Measurements from ENCODE around the gene LOC101059915.

The LOC101059915 gene

GRCh38 chrX:71667328-71668247, at the start of gene LOC101059915:
Gene LOC101059915, plus strand, starts transcription at chrX:71667546.
- no peak for DNase-seq (ENCODE audit: low read depth, low spot score)
- no peak within 1 kb of the TSS for H3K27ac ChIP-seq

GRCh38 chrX:71617742-71618141, 49.6 kb upstream of the LOC101059915 start:
- DNase-seq (ENCODE audit: low read depth, low spot score), result no peak
- H3K27ac ChIP-seq, result no peak overlapping the region

- no peak for DNase-seq (ENCODE audit: low read depth, low spot score)
- H3K27ac ChIP-seq, result no peak within 1 kb of the TSS
Measured at GRCh38 chrX:71618303-71618721, 49.0 kb upstream of the LOC101059915 start, which contains the start of gene CXCR3. Gene CXCR3, minus strand, starts transcription at chrX:71618511. Its CDS starts 62 bp downstream, at chrX:71618449.

GRCh38 chrX:71618787-71619186, 48.6 kb upstream of the LOC101059915 start:
- H3K27ac ChIP-seq, result no peak overlapping the region
- DNase-seq (ENCODE audit: low read depth, low spot score), result no peak

- no peak overlapping the region for H3K27ac ChIP-seq
- no peak for DNase-seq (ENCODE audit: low read depth, low spot score)
Measured at GRCh38 chrX:71619193-71619592, 48.2 kb upstream of the LOC101059915 start.

GRCh38 chrX:71619986-71620385, 47.4 kb upstream of the LOC101059915 start:
- no peak overlapping the region for H3K27ac ChIP-seq
- DNase-seq (ENCODE audit: low read depth, low spot score), result no peak

- no peak overlapping the region for H3K27ac ChIP-seq
- DNase-seq (ENCODE audit: low read depth, low spot score), result no peak
Measured at GRCh38 chrX:71621603-71622002, 45.7 kb upstream of the LOC101059915 start.

GRCh38 chrX:71622032-71622575, 45.2 kb upstream of the LOC101059915 start:
- no peak for DNase-seq (ENCODE audit: low read depth, low spot score)
- H3K27ac ChIP-seq, result no peak overlapping the region

- no peak overlapping the region for H3K27ac ChIP-seq
Measured at GRCh38 chrX:71622576-71623450, 44.5 kb upstream of the LOC101059915 start.

GRCh38 chrX:71623714-71624113, 43.6 kb upstream of the LOC101059915 start:
- no peak overlapping the region for H3K27ac ChIP-seq
- DNase-seq (ENCODE audit: low read depth, low spot score), result no peak

More at GRCh38 chrX:71622576-71623450, 44.5 kb upstream of the LOC101059915 start:
- DNase-seq (ENCODE audit: low read depth, low spot score), result no peak

GRCh38 chrX:71625471-71625870, 41.9 kb upstream of the LOC101059915 start:
- no peak for DNase-seq (ENCODE audit: low read depth, low spot score)

GRCh38 chrX:71626576-71626975, 40.8 kb upstream of the LOC101059915 start:
- no peak for DNase-seq (ENCODE audit: low read depth, low spot score)
- H3K27ac ChIP-seq, result no peak overlapping the region

More at GRCh38 chrX:71625471-71625870, 41.9 kb upstream of the LOC101059915 start:
- H3K27ac ChIP-seq, result no peak overlapping the region

- no peak overlapping the region for H3K27ac ChIP-seq
- DNase-seq (ENCODE audit: low read depth, low spot score), result no peak
Measured at GRCh38 chrX:71627588-71628404, 39.5 kb upstream of the LOC101059915 start.

GRCh38 chrX:71629467-71629866, 37.9 kb upstream of the LOC101059915 start:
- no peak overlapping the region for H3K27ac ChIP-seq

GRCh38 chrX:71632923-71633657, 34.3 kb upstream of the LOC101059915 start:
- DNase-seq (ENCODE audit: low read depth, low spot score), result no peak
- H3K27ac ChIP-seq, result no peak overlapping the region

More at GRCh38 chrX:71629467-71629866, 37.9 kb upstream of the LOC101059915 start:
- no peak for DNase-seq (ENCODE audit: low read depth, low spot score)

- no peak overlapping the region for H3K27ac ChIP-seq
- no peak for DNase-seq (ENCODE audit: low read depth, low spot score)
Measured at GRCh38 chrX:71634366-71634765, 33.0 kb upstream of the LOC101059915 start.

- H3K27ac ChIP-seq, result no peak overlapping the region
- no peak for DNase-seq (ENCODE audit: low read depth, low spot score)
Measured at GRCh38 chrX:71636438-71637252, 30.7 kb upstream of the LOC101059915 start.

- H3K27ac ChIP-seq, result no peak overlapping the region
- DNase-seq (ENCODE audit: low read depth, low spot score), result no peak
Measured at GRCh38 chrX:71637253-71637618, 30.1 kb upstream of the LOC101059915 start.

All from epithelial cell of prostate (primary cell).